Measurements from ENCODE around the gene DHRS13.
"Not testable (repeated sequence)": the region's sequence is repeated elsewhere in the genome, so short reads cannot be mapped to it uniquely, and the experiment has no call there.

DHRS13 gene

GRCh38 chr17:28935744-28936460, 33.0 kb upstream of the DHRS13 start:
- no peak for DNase-seq

GRCh38 chr17:28934508-28934907, 31.6 kb upstream of the DHRS13 start:
- DNase-seq: not testable (repeated sequence)

- DNase-seq: no peak
Measured at GRCh38 chr17:28929787-28930186, 26.9 kb upstream of the DHRS13 start.

GRCh38 chr17:28928061-28928460, 25.2 kb upstream of the DHRS13 start:
- DNase-seq: no peak

GRCh38 chr17:28926786-28927185, 23.9 kb upstream of the DHRS13 start:
- DNase-seq: no peak

- no peak for DNase-seq
Measured at GRCh38 chr17:28926366-28926765, 23.5 kb upstream of the DHRS13 start.

- no peak for DNase-seq
Measured at GRCh38 chr17:28925912-28926365, 23.1 kb upstream of the DHRS13 start.

GRCh38 chr17:28920201-28920600, 17.3 kb upstream of the DHRS13 start:
- DNase-seq: no peak

- no peak for DNase-seq
Measured at GRCh38 chr17:28918295-28918694, 15.4 kb upstream of the DHRS13 start.

GRCh38 chr17:28917465-28917864, 14.6 kb upstream of the DHRS13 start:
- DNase-seq: no peak

- DNase-seq: no peak
Measured at GRCh38 chr17:28917029-28917428, 14.2 kb upstream of the DHRS13 start.

GRCh38 chr17:28916302-28916934, 13.5 kb upstream of the DHRS13 start:
- no peak for DNase-seq

- no peak for DNase-seq
Measured at GRCh38 chr17:28912938-28913333, 10.1 kb upstream of the DHRS13 start.

- no peak for DNase-seq
Measured at GRCh38 chr17:28912281-28912937, 9.5 kb upstream of the DHRS13 start.

GRCh38 chr17:28911411-28912045, 8.6 kb upstream of the DHRS13 start:
- no peak for DNase-seq

- DNase-seq: no peak
Measured at GRCh38 chr17:28910534-28910933, 7.7 kb upstream of the DHRS13 start.

GRCh38 chr17:28908640-28909167, 5.8 kb upstream of the DHRS13 start:
- DNase-seq: no peak

GRCh38 chr17:28907709-28908475, 5.0 kb upstream of the DHRS13 start:
- no peak for DNase-seq

- no peak for DNase-seq
Measured at GRCh38 chr17:28906706-28907438, 4.0 kb upstream of the DHRS13 start.

GRCh38 chr17:28906276-28906675, 3.4 kb upstream of the DHRS13 start:
- no peak for DNase-seq

- DNase-seq: no peak
Measured at GRCh38 chr17:28904800-28905199, 1.9 kb upstream of the DHRS13 start.

- not testable (repeated sequence) for DNase-seq
Measured at GRCh38 chr17:28903546-28903841, 615 bp upstream of the DHRS13 start.
